H9 (cell line): ENCODE results near the gene MVD. TPM values are rescaled to one million over a fixed set of nuclear protein-coding genes. Genes with fewer than 3 reads are reported as not detected.

Experiments used
- DNase-seq: peaks from one replicate; pipeline ENCODE4 v3.0.0-alpha.2; 2017
- H2AFZ ChIP-seq: one replicate; pipeline ENCODE4 v1.6.1; 2013; ENCODE audit warnings: mild to moderate bottlenecking, low read length, control low read depth, moderate library complexity
- H2AK5ac ChIP-seq: 2 replicates; pipeline ENCODE4 v1.6.1; 2013; ENCODE audit warnings: low read length, control low read depth, mixed read lengths; ENCODE audit not compliant: insufficient read length
- H2BK120ac ChIP-seq: one replicate; pipeline ENCODE4 v1.6.1; 2013; ENCODE audit warnings: low read depth, mild to moderate bottlenecking, low read length, control low read depth, inconsistent platforms; ENCODE audit not compliant: poor library complexity, severe bottlenecking
- H2BK12ac ChIP-seq: 2 replicates; pipeline ENCODE4 v1.6.1; 2013; ENCODE audit warnings: low read length, control low read depth, mixed read lengths, low read depth; ENCODE audit not compliant: insufficient read length
- H2BK15ac ChIP-seq: 2 replicates; pipeline ENCODE4 v1.6.1; 2013; ENCODE audit warnings: low read depth, low read length, control low read depth
- H2BK20ac ChIP-seq: one replicate; pipeline ENCODE4 v1.6.1; 2013; ENCODE audit warnings: low read depth, mild to moderate bottlenecking, low read length, control low read depth, inconsistent platforms; ENCODE audit not compliant: poor library complexity, severe bottlenecking
- H2BK5ac ChIP-seq: 2 replicates; pipeline ENCODE4 v1.6.1; 2013; ENCODE audit warnings: low read length, control low read depth, mixed read lengths; ENCODE audit not compliant: insufficient read length
- H3K14ac ChIP-seq: 2 replicates; pipeline ENCODE4 v1.6.1; 2013; ENCODE audit warnings: low read length, control low read depth; ENCODE audit not compliant: insufficient read depth
- H3K18ac ChIP-seq: 2 replicates; pipeline ENCODE4 v1.6.1; 2013; ENCODE audit warnings: low read depth, mild to moderate bottlenecking, mixed read lengths, low read length, control low read depth; ENCODE audit not compliant: insufficient read length
- H3K23ac ChIP-seq: 2 replicates; pipeline ENCODE4 v1.6.1; 2013; ENCODE audit warnings: low read length, control low read depth, mixed read lengths, low read depth; ENCODE audit not compliant: insufficient read length
- H3K23me2 ChIP-seq: 2 replicates; pipeline ENCODE4 v1.6.1; 2013; ENCODE audit warnings: low read depth, mild to moderate bottlenecking, mixed read lengths, low read length, control low read depth; ENCODE audit not compliant: insufficient read length, poor library complexity, severe bottlenecking
- H3K27ac ChIP-seq: 2 replicates; pipeline ENCODE4 v1.5.1; 2013; ENCODE audit warnings: low read length, control low read depth, mixed read lengths, low read depth; ENCODE audit not compliant: insufficient read length
- H3K27me3 ChIP-seq: 2 replicates; pipeline ENCODE4 v1.6.1; 2013; ENCODE audit warnings: low read length, control low read depth, inconsistent platforms; ENCODE audit not compliant: insufficient read depth
- H3K4ac ChIP-seq: 2 replicates; pipeline ENCODE4 v1.6.1; 2013; ENCODE audit warnings: low read depth, mild to moderate bottlenecking, control low read depth, inconsistent platforms, low read length, moderate library complexity
- H3K4me1 ChIP-seq: 2 replicates; pipeline ENCODE4 v1.6.1; 2013; ENCODE audit warnings: low read length, control low read depth, inconsistent platforms; ENCODE audit not compliant: insufficient read depth
- H3K4me2 ChIP-seq: 2 replicates; pipeline ENCODE4 v1.6.1; 2013; ENCODE audit warnings: low read length, control low read depth, mixed read lengths; ENCODE audit not compliant: insufficient read length, insufficient read depth
- H3K56ac ChIP-seq: 2 replicates; pipeline ENCODE4 v1.6.1; 2013; ENCODE audit warnings: low read depth, mild to moderate bottlenecking, mixed read lengths, low read length, control low read depth; ENCODE audit not compliant: insufficient read length
- H3K79me1 ChIP-seq: 2 replicates; pipeline ENCODE4 v1.6.1; 2013; ENCODE audit warnings: low read depth, mild to moderate bottlenecking, moderate library complexity, low read length, control low read depth, inconsistent platforms; ENCODE audit not compliant: insufficient read depth, poor library complexity, severe bottlenecking
- H3K79me2 ChIP-seq: 2 replicates; pipeline ENCODE4 v1.6.1; 2013; ENCODE audit warnings: low read length, control low read depth, inconsistent platforms; ENCODE audit not compliant: insufficient read depth
- H3K9ac ChIP-seq: 2 replicates; pipeline ENCODE4 v1.6.1; 2013; ENCODE audit warnings: low read length, control low read depth, mixed read lengths; ENCODE audit not compliant: insufficient read length; ENCODE audit errors: extremely low read depth
- H3K9me3 ChIP-seq: one replicate; pipeline ENCODE4 v1.6.1; 2013; ENCODE audit warnings: low read depth, low read length, inconsistent platforms; ENCODE audit not compliant: control insufficient read depth
- H3T11ph ChIP-seq: one replicate; pipeline ENCODE4 v1.6.1; 2013; ENCODE audit warnings: mild to moderate bottlenecking, low read length, control low read depth, inconsistent platforms
- H4K20me1 ChIP-seq: one replicate; pipeline ENCODE4 v1.6.1; 2013; ENCODE audit not compliant: control insufficient read depth, insufficient read length, insufficient read depth
- H4K5ac ChIP-seq: 2 replicates; pipeline ENCODE4 v1.6.1; 2013; ENCODE audit warnings: low read depth, mild to moderate bottlenecking, mixed read lengths, low read length, control low read depth; ENCODE audit not compliant: insufficient read length
- H4K8ac ChIP-seq: replicated peaks from 2 replicates; pipeline ENCODE4 v1.6.1; 2013; ENCODE audit warnings: low read length, control low read depth, mixed read lengths, low read depth; ENCODE audit not compliant: insufficient read length
- H4K91ac ChIP-seq: 2 replicates; pipeline ENCODE4 v1.6.1; 2013; ENCODE audit warnings: low read depth, mild to moderate bottlenecking, moderate library complexity, mixed read lengths, low read length, control low read depth; ENCODE audit not compliant: insufficient read length
- H3K27ac Mint-ChIP-seq, 3 experiments: 2 replicates in 2 of 3; 3 replicates in 1 of 3; pipeline ENCODE4 v1.8.0; 2020 to 2021; ENCODE audit warnings: mixed read lengths in 3 of 3, mild to moderate bottlenecking in 1 of 3, moderate library complexity in 1 of 3
- H3K27me3 Mint-ChIP-seq: 2 replicates; pipeline ENCODE4 v1.8.0; 2021; ENCODE audit warnings: low read depth, mild to moderate bottlenecking, moderate library complexity, mixed read lengths
- H3K36me3 Mint-ChIP-seq, 3 experiments: 2 replicates in 2 of 3; 3 replicates in 1 of 3; pipeline ENCODE4 v1.8.0; 2020 to 2021; ENCODE audit warnings: low read depth in 3 of 3, mixed read lengths in 3 of 3; ENCODE audit not compliant: insufficient read depth in 1 of 3
- H3K4me1 Mint-ChIP-seq, 2 experiments: 2 replicates each; pipeline ENCODE4 v1.8.0; 2020; ENCODE audit warnings: mixed read lengths in 2 of 2
- H3K4me3 Mint-ChIP-seq, 2 experiments: 2 replicates in 1 of 2; 3 replicates in 1 of 2; pipeline ENCODE4 v1.8.0; 2020 to 2021; ENCODE audit warnings: mild to moderate bottlenecking in 2 of 2, mixed read lengths in 2 of 2, moderate library complexity in 1 of 2
- H3K9me3 Mint-ChIP-seq, 2 experiments: 2 replicates in 1 of 2; 3 replicates in 1 of 2; pipeline ENCODE4 v1.8.0; 2020; ENCODE audit warnings: mild to moderate bottlenecking in 2 of 2, mixed read lengths in 2 of 2, moderate library complexity in 1 of 2
- WGBS: extraction: QIAGEN DNeasy Blood & Tissue Kit; methylation state at CpG from one replicate; pipeline ENCODE4 v1.1.7; 2013; ENCODE audit warnings: missing lambda C conversion rate, low lambda C conversion rate, mixed read lengths; ENCODE audit not compliant: insufficient read length; ENCODE audit errors: extremely low coverage; 5-methylcytosine and 5-hydroxymethylcytosine counted together
- total RNA-seq: library from RNA; stranded (reverse); gene quantifications from 2 replicates; pipeline ENCODE4 v1.2.1, GENCODE V29; 2021
- TF ChIP-seq, protein P1 (sequence below): fragments of 200-600 bp; sonication (generic); conservative IDR thresholded peaks from 3 replicates; pipeline ENCODE4 v1.8.0; 2021; ENCODE audit warnings: antibody characterized with exemption, mild to moderate bottlenecking

MVD gene
- total RNA-seq, 1 experiment from 2014 or later, result 53.2 TPM

DNA sequence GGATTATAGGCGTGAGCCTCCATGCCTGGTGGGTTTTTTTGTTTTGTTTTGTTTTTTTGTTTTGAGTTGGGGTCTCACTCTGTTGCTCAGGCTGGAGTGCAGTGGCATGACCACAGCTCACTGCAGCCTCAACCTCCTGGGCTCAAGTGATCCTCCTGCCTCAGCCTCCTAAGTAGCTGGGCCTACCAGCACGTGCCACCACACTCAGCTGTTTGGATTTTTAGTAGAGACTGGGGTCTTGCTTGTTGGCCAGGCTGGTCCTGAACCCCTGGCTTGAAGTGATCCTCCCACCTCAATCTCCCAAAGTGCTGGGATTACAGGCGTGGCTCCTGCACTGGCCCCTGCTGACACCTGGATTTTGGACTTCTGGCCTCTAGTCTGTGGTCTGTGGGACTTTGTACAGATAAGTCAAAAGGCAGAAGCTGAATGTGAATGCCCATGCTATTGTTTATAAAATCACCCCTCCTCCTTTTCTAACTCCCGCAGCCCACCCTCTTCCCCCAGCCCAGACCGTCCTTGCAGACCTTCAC lies 17.7 kb upstream of the MVD start:
- no peak overlapping the region for H3K14ac ChIP-seq
- H4K91ac ChIP-seq, result no peak overlapping the region
- no peak overlapping the region for H2BK15ac ChIP-seq
- no peak overlapping the region for H3K23ac ChIP-seq
- H3K4me3 Mint-ChIP-seq, result no peak overlapping the region
- peaks cover 7% of the 10 kb centered on the region for H3K23me2 ChIP-seq
- no peak overlapping the region for H3K9ac ChIP-seq
- no peak overlapping the region for H3K27ac Mint-ChIP-seq
- H4K8ac ChIP-seq, result no peak overlapping the region
- H3K4me1 Mint-ChIP-seq, result peaks cover 8 to 9% of the 10 kb centered on the region in 2 experiments; a peak in 3 of 4 replicates
- no peaks in the 10 kb centered on the region for H3K9me3 Mint-ChIP-seq
- H2BK20ac ChIP-seq, result no peak overlapping the region
- H3K4me1 ChIP-seq, result no peaks in the 10 kb centered on the region
- H2BK5ac ChIP-seq, result no peak overlapping the region
- no peak overlapping the region for H3K27ac ChIP-seq
- H4K20me1 ChIP-seq, result no peaks in the 10 kb centered on the region
- no peak overlapping the region for H2BK12ac ChIP-seq
- H3K79me2 ChIP-seq, result no peaks in the 10 kb centered on the region
- DNase-seq, result no peak
- no peak overlapping the region for H4K5ac ChIP-seq
- TF ChIP-seq, protein P1, sequence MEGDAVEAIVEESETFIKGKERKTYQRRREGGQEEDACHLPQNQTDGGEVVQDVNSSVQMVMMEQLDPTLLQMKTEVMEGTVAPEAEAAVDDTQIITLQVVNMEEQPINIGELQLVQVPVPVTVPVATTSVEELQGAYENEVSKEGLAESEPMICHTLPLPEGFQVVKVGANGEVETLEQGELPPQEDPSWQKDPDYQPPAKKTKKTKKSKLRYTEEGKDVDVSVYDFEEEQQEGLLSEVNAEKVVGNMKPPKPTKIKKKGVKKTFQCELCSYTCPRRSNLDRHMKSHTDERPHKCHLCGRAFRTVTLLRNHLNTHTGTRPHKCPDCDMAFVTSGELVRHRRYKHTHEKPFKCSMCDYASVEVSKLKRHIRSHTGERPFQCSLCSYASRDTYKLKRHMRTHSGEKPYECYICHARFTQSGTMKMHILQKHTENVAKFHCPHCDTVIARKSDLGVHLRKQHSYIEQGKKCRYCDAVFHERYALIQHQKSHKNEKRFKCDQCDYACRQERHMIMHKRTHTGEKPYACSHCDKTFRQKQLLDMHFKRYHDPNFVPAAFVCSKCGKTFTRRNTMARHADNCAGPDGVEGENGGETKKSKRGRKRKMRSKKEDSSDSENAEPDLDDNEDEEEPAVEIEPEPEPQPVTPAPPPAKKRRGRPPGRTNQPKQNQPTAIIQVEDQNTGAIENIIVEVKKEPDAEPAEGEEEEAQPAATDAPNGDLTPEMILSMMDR, result no peak
- no peak overlapping the region for H3T11ph ChIP-seq
- no peak overlapping the region for H3K4me2 ChIP-seq
- H3K18ac ChIP-seq, result no peak overlapping the region
- H3K9me3 ChIP-seq, result no peaks in the 10 kb centered on the region
- H3K27me3 Mint-ChIP-seq, result peaks cover 4% of the 10 kb centered on the region
- H3K4ac ChIP-seq, result no peak overlapping the region
- no peak overlapping the region for H2BK120ac ChIP-seq
- no peaks in the 10 kb centered on the region; the same call in 1 of the 2 replicates for H3K27me3 ChIP-seq
- no peak overlapping the region for H3K56ac ChIP-seq
- H3K36me3 Mint-ChIP-seq, result peaks cover 0 to 2% (median 0%) of the 10 kb centered on the region in 3 experiments; a peak in 2 of 7 replicates
- H2AK5ac ChIP-seq, result no peak overlapping the region
- no peaks in the 10 kb centered on the region for H3K79me1 ChIP-seq
- H2AFZ ChIP-seq, result no peak overlapping the region
- no CpG with 5 or more reads among the region's 5 CpGs for WGBS
